ENCODE measurements around the gene RNF149. TPM values are rescaled to one million over a fixed set of nuclear protein-coding genes. Genes with fewer than 3 reads are reported as not detected.

The RNF149 gene
- total and polyA plus RNA-seq, 10 donors, result 31.8 to 398 (median 211) TPM

DNA sequence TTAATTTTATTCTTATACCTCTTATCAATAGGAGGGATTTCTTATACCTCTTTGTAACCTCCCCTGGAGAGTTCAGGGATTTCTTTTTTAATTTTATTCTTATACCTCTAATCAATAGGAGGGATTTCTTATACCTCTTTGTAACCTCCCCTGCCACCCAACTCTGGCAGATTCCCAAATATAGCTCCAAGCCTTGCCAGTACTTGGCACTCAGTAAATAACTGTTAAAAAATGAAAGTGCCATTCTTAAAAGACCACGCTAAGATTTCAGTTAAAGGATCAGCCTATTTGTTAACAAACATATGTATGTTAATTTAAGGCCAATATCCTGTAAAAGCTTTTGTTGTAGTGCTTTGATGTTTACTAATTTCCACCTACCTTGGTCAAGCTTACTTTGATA lies 4.8 kb downstream of the RNF149 start:
- Histone ChIP-seq H3K27me3 (replicated peaks in 1 of 7) (no peaks in the 10 kb centered on the region), H3K9me3 (no peaks in the 10 kb centered on the region), H3K4me1 (peaks cover 48 to 91% (median 80%) of the 10 kb centered on the region in 6 donors), H3K4me3 (peak overlapping the region in 5 of 8 donors; percentile 14 to 87 (median 78)), H3K36me3 (peaks cover 0 to 75% (median 3%) of the 10 kb centered on the region in 6 donors), H3K27ac (peak overlapping the region in 2 of 8 donors; percentile 98 to 99)
- no peak for DNase-seq
- WGBS, 5 donors, result 85 to 95% (median 92%) methylated on average over 1 of the region's 1 CpG
- intact Hi-C loops (cut with DNase I; ENCODE audit: low total_unique reads), result loop anchor here (10.0 kb wide), 1 partner anchor 49 kb away; the partner anchor contains the start of gene CNOT11
- TF ChIP-seq POLR2AphosphoS5 (IDR thresholded peaks at IDR 0.05) (no peak), CTCF (IDR thresholded peaks at IDR 0.05 in 8 of 11, conservative IDR thresholded peaks at IDR 0.05 in 3 of 11) (no peak), POLR2A (IDR thresholded peaks at IDR 0.05) (no peak)

GRCh38 chr2:101302016-101302415 lies 6.5 kb downstream of the RNF149 start:
- no peak for DNase-seq
- Histone ChIP-seq H3K27me3 (replicated peaks in 1 of 7) (no peaks in the 10 kb centered on the region), H3K36me3 (peaks cover 0 to 92% (median 3%) of the 10 kb centered on the region in 6 donors), H3K4me1 (peaks cover 55 to 100% (median 93%) of the 10 kb centered on the region in 6 donors), H3K27ac (peak overlapping the region in 3 of 8 donors; percentile 1 to 55 (median 45)), H3K4me3 (peak overlapping the region in 1 of 8 donors; percentile 87), H3K9me3 (no peaks in the 10 kb centered on the region)
- TF ChIP-seq CTCF (IDR thresholded peaks at IDR 0.05 in 8 of 11, conservative IDR thresholded peaks at IDR 0.05 in 3 of 11) (no peak), POLR2A (IDR thresholded peaks at IDR 0.05) (no peak), POLR2AphosphoS5 (IDR thresholded peaks at IDR 0.05) (no peak)
- 84 to 93% (median 86%) methylated on average over 4 of the region's 4 CpGs for WGBS, 5 donors
- intact Hi-C loops (cut with DNase I; ENCODE audit: low total_unique reads), result loop anchor here (10.0 kb wide), 1 partner anchor 47 kb away; the partner anchor contains the start of gene CNOT11

- Histone ChIP-seq H3K36me3 (peaks cover 0 to 90% (median 3%) of the 10 kb centered on the region in 6 donors), H3K27me3 (replicated peaks in 1 of 7) (no peaks in the 10 kb centered on the region), H3K4me1 (peaks cover 55 to 100% (median 97%) of the 10 kb centered on the region in 6 donors), H3K4me3 (peak overlapping the region in 3 of 8 donors; percentile 1 to 87 (median 12)), H3K27ac (peak overlapping the region in 4 of 8 donors; percentile 2 to 59 (median 44)), H3K9me3 (no peaks in the 10 kb centered on the region)
- no peak for TF ChIP-seq POLR2A (IDR thresholded peaks at IDR 0.05)
- no peak for TF ChIP-seq CTCF (IDR thresholded peaks at IDR 0.05 in 8 of 11, conservative IDR thresholded peaks at IDR 0.05 in 3 of 11)
- peak in 2 of 3 donors; percentile 21 to 38 for TF ChIP-seq POLR2AphosphoS5 (IDR thresholded peaks at IDR 0.05)
- 60 to 70% (median 67%) methylated on average over 7 of the region's 7 CpGs for WGBS, 5 donors
- intact Hi-C loops (cut with DNase I; ENCODE audit: low total_unique reads), result loop anchor here (10.0 kb wide), 1 partner anchor 46 kb away; the partner anchor contains the start of gene CNOT11
- no peak for DNase-seq
These were observed 7.7 kb downstream of the RNF149 start for GRCh38 chr2:101300836-101301235.

- peak overlapping the region in 3 of 8 donors; percentile 6 to 87 (median 12) for H3K4me3 ChIP-seq
- WGBS, 5 donors, result 47 to 82% (median 67%) methylated on average over 1 of the region's 1 CpG
- peaks cover 0 to 90% (median 3%) of the 10 kb centered on the region in 6 donors for H3K36me3 ChIP-seq
- TF ChIP-seq POLR2AphosphoS5 (IDR thresholded peaks at IDR 0.05), result no peak
- TF ChIP-seq POLR2A (IDR thresholded peaks at IDR 0.05), result no peak
- TF ChIP-seq CTCF (IDR thresholded peaks at IDR 0.05 in 8 of 11, conservative IDR thresholded peaks at IDR 0.05 in 3 of 11), result no peak
- peaks cover 48 to 100% (median 97%) of the 10 kb centered on the region in 6 donors for H3K4me1 ChIP-seq
- no peaks in the 10 kb centered on the region for H3K27me3 ChIP-seq (replicated peaks in 1 of 7)
- intact Hi-C loops (cut with DNase I; ENCODE audit: low total_unique reads), result loop anchor here (10.0 kb wide), 1 partner anchor 45 kb away; the partner anchor contains the start of gene CNOT11
- H3K27ac ChIP-seq, result peak overlapping the region in 3 of 8 donors; percentile 34 to 59 (median 55)
- no peak for DNase-seq
- H3K9me3 ChIP-seq, result no peaks in the 10 kb centered on the region
These were observed 8.3 kb downstream of the RNF149 start for GRCh38 chr2:101300164-101300563.
